ENCODE data around the gene FSTL3.
"Not testable (repeated sequence)": the region's sequence is repeated elsewhere in the genome, so short reads cannot be mapped to it uniquely, and the experiment has no call there.

Gene FSTL3

GRCh38 chr19:680287-681028 lies 4.3 kb downstream of the FSTL3 start:
- DNase-seq (ENCODE audit: low read depth, low spot score), result peak; percentile 91
- peak overlapping the region; percentile 92 for H3K27ac ChIP-seq

GRCh38 chr19:681029-682019 lies 5.1 kb downstream of the FSTL3 start:
- DNase-seq (ENCODE audit: low read depth, low spot score), result no peak
- peak overlapping the region; percentile 92 for H3K27ac ChIP-seq

GRCh38 chr19:682678-683320 lies 6.6 kb downstream of the FSTL3 start:
- no peak overlapping the region for H3K27ac ChIP-seq
- no peak for DNase-seq (ENCODE audit: low read depth, low spot score)

- no peak for DNase-seq (ENCODE audit: low read depth, low spot score)
- no peak overlapping the region for H3K27ac ChIP-seq
These were observed 9.3 kb downstream of the FSTL3 start for GRCh38 chr19:685454-685931.

- no peak overlapping the region for H3K27ac ChIP-seq
- no peak for DNase-seq (ENCODE audit: low read depth, low spot score)
These were observed 10.6 kb downstream of the FSTL3 start for GRCh38 chr19:686589-687297.

GRCh38 chr19:687569-688166 lies 11.5 kb downstream of the FSTL3 start:
- DNase-seq (ENCODE audit: low read depth, low spot score), result no peak
- H3K27ac ChIP-seq, result no peak overlapping the region

- no peak for DNase-seq (ENCODE audit: low read depth, low spot score)
- no peak overlapping the region for H3K27ac ChIP-seq
These were observed 12.0 kb downstream of the FSTL3 start for GRCh38 chr19:688214-688613.

GRCh38 chr19:688992-689391 lies 12.8 kb downstream of the FSTL3 start:
- no peak for DNase-seq (ENCODE audit: low read depth, low spot score)
- no peak overlapping the region for H3K27ac ChIP-seq

GRCh38 chr19:690203-690602 lies 14.0 kb downstream of the FSTL3 start:
- no peak for DNase-seq (ENCODE audit: low read depth, low spot score)
- no peak overlapping the region for H3K27ac ChIP-seq

- H3K27ac ChIP-seq, result no peak overlapping the region
- DNase-seq (ENCODE audit: low read depth, low spot score), result no peak
These were observed 18.5 kb downstream of the FSTL3 start for GRCh38 chr19:694481-695351.

- no peak for DNase-seq (ENCODE audit: low read depth, low spot score)
- H3K27ac ChIP-seq, result no peak within 1 kb of the TSS
These were observed 19.3 kb downstream of the FSTL3 start, which contains the start of gene PRSS57 for GRCh38 chr19:695352-695949. Gene PRSS57 (minus strand): TSS chr19:695452. CDS start chr19:695430, 22 bp downstream.

GRCh38 chr19:698529-698928 lies 22.3 kb downstream of the FSTL3 start:
- not testable (repeated sequence) for DNase-seq (ENCODE audit: low read depth, low spot score); H3K27ac ChIP-seq

GRCh38 chr19:699885-700284 lies 23.7 kb downstream of the FSTL3 start:
- not testable (repeated sequence) for H3K27ac ChIP-seq; DNase-seq (ENCODE audit: low read depth, low spot score)

GRCh38 chr19:702847-703246 lies 26.7 kb downstream of the FSTL3 start:
- not testable (repeated sequence) for DNase-seq (ENCODE audit: low read depth, low spot score); H3K27ac ChIP-seq

GRCh38 chr19:703329-703650 lies 27.1 kb downstream of the FSTL3 start:
- DNase-seq (ENCODE audit: low read depth, low spot score), result no peak
- no peak overlapping the region for H3K27ac ChIP-seq

GRCh38 chr19:703651-704446 lies 27.7 kb downstream of the FSTL3 start:
- no peak for DNase-seq (ENCODE audit: low read depth, low spot score)
- H3K27ac ChIP-seq, result no peak overlapping the region

- no peak for DNase-seq (ENCODE audit: low read depth, low spot score)
- no peak overlapping the region for H3K27ac ChIP-seq
These were observed 28.2 kb downstream of the FSTL3 start for GRCh38 chr19:704447-704741.
